ENCODE data around the gene EBPL.

Gene EBPL

DNA sequence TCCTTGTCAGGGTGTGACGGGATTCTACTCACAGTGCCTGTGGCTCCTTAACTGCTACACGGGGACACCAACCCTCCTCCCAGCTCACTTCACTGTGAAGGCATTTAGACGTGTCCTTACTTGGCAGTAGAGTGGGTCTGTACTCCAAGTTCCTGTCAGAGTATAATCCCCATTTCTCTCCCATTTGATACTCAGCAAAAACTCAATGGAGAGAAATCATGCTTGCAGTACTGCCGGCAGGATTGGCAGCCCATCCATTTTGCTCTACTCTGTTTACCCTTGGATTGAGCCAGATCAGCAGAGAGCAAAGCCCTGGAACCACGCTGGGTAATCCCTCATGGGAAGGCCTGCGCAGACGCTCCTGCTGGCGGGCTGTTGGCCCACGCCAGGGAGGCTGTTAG, 34.0 kb downstream of the EBPL start:
- H3K4me1 ChIP-seq (ENCODE audit: control insufficient read depth, insufficient read depth, low read length): no peaks in the 10 kb centered on the region
- H3K36me3 ChIP-seq (ENCODE audit: control insufficient read depth, insufficient read depth, low read length): no peaks in the 10 kb centered on the region
- no peak overlapping the region for H3K27ac ChIP-seq (ENCODE audit: low read depth, low read length)
- no peaks in the 10 kb centered on the region for H3K27me3 ChIP-seq (ENCODE audit: control insufficient read depth, insufficient read depth, low read length)
- no peak overlapping the region for H3K9ac ChIP-seq (ENCODE audit: low read length)
- no peak overlapping the region for H3K4me3 ChIP-seq (ENCODE audit: low read length)

DNA sequence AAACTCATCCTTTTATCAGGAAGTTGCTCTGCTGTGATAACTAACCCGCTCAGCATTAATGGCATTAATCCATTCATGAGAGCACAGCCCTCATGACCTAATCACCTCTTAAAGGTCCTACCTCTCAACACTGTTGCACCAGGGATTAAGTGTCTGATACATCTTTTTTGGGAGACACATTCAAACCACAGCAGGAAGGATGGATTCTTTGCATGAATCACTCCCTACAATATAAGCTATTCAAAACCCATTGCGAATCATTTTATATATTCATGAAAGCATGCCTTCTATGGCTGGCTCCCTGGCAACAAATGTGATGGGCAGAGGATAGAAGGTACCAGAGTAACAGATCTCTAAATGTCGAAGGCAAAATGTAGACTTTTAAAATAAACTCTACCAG, 35.4 kb downstream of the EBPL start:
- H3K27ac ChIP-seq (ENCODE audit: low read depth, low read length): no peak overlapping the region
- H3K4me3 ChIP-seq (ENCODE audit: low read length): no peak overlapping the region

DNA sequence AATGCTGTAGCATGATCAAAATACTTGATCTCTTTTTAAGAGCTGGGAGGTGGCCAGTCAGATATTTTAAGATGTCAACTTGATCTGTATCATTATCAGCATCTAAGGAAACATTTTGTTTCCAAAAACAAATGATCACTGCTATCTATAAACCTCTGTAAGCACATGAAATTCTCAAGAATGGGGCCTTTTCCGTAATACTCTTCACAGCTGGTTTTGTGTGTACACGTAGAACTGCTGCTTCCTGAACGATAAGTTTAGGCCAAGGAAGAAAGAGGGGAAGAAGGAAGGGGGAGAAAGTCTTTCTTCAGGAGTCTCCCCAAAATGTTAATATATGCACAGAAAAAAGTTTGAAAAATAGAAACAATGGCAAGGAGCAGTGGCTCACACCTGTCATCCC, 37.3 kb downstream of the EBPL start:
- Histone ChIP-seq H3K4me1 (ENCODE audit: control insufficient read depth, insufficient read depth, low read length) (no peaks in the 10 kb centered on the region), H3K36me3 (ENCODE audit: control insufficient read depth, insufficient read depth, low read length) (no peaks in the 10 kb centered on the region)

More for the DNA sequence above, 35.4 kb downstream of the EBPL start:
- no peaks in the 10 kb centered on the region for H3K27me3 ChIP-seq (ENCODE audit: control insufficient read depth, insufficient read depth, low read length)
- no peaks in the 10 kb centered on the region for H3K36me3 ChIP-seq (ENCODE audit: control insufficient read depth, insufficient read depth, low read length)
- no peaks in the 10 kb centered on the region for H3K4me1 ChIP-seq (ENCODE audit: control insufficient read depth, insufficient read depth, low read length)
- H3K9ac ChIP-seq (ENCODE audit: low read length): no peak overlapping the region

DNA sequence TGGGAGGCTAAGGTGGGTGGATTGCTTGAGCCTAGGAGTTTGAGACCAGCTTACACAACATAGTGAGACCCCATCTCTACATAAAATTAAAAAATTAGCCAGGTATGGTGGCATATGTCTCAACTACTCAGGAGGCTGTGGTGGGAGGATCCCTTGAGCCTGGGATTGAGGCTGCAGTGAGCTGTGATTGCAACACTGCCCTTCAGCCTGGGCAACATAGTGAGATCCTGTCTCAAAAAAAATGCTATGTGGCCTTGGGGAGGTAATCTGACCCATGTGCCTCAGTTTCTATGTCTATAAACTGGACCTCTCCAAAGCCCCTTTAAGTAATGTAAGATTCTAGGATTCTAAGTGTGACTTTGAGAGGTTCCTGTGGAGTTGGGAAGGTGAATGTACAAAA, 37.8 kb downstream of the EBPL start:
- no peaks in the 10 kb centered on the region for H3K36me3 ChIP-seq (ENCODE audit: control insufficient read depth, insufficient read depth, low read length)
- H3K4me3 ChIP-seq (ENCODE audit: low read length): no peak overlapping the region
- H3K27ac ChIP-seq (ENCODE audit: low read depth, low read length): no peak overlapping the region
- no peaks in the 10 kb centered on the region for H3K4me1 ChIP-seq (ENCODE audit: control insufficient read depth, insufficient read depth, low read length)
- H3K27me3 ChIP-seq (ENCODE audit: control insufficient read depth, insufficient read depth, low read length): no peaks in the 10 kb centered on the region
- no peak overlapping the region for H3K9ac ChIP-seq (ENCODE audit: low read length)

More for the DNA sequence above, 37.3 kb downstream of the EBPL start:
- Histone ChIP-seq H3K9ac (ENCODE audit: low read length) (no peak overlapping the region), H3K4me3 (ENCODE audit: low read length) (no peak overlapping the region), H3K27me3 (ENCODE audit: control insufficient read depth, insufficient read depth, low read length) (no peaks in the 10 kb centered on the region), H3K27ac (ENCODE audit: low read depth, low read length) (no peak overlapping the region)

DNA sequence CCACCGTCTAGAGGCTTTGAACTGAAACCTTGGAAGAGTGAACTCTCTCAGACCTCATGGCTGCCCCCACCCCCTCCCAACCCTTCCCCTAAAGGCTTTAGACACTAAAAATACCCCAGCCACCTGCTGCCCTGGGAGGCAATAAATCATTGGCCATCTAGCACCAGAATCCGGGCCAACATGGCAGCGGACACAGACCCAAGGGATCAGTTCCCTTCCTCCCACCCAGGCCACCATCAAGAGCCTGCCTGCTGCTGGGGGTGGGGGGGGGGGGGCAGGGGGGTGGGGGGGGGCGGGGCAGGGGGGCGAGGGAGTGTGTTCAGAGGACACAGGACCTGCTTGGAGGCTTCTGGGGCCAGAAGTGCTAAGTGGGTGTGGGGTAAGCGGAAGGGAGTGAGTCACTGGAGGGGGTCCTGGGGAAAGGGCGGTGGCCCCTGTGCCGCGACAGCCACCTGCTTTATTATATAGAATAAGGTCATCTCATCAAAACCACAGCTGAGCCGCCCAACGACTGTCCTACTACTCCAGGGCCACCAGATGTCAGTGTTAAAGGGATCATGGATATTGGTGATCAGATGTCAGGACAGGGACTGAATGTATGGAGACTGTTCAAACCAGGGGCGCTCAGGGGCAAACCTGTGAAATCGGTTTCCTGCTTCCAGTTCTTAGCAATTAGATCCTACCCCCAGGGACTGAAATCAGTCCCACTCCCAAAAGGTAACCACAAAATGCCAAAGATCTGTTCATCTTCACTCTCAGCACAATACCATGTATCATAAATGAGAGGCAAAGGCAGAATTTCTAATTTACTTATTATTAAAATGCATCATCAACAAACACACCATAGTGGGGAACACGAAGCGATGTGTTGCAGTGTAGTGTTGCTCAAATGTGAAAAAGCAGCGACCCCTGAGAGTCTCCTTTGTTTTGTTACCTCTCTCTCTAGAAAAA, 38.7 kb downstream of the EBPL start:
- Histone ChIP-seq H3K4me3 (ENCODE audit: low read length) (no peak overlapping the region), H3K9ac (ENCODE audit: low read length) (no peak overlapping the region), H3K27ac (ENCODE audit: low read depth, low read length) (no peak overlapping the region), H3K36me3 (ENCODE audit: control insufficient read depth, insufficient read depth, low read length) (no peaks in the 10 kb centered on the region), H3K27me3 (ENCODE audit: control insufficient read depth, insufficient read depth, low read length) (no peaks in the 10 kb centered on the region), H3K4me1 (ENCODE audit: control insufficient read depth, insufficient read depth, low read length) (no peaks in the 10 kb centered on the region)

DNA sequence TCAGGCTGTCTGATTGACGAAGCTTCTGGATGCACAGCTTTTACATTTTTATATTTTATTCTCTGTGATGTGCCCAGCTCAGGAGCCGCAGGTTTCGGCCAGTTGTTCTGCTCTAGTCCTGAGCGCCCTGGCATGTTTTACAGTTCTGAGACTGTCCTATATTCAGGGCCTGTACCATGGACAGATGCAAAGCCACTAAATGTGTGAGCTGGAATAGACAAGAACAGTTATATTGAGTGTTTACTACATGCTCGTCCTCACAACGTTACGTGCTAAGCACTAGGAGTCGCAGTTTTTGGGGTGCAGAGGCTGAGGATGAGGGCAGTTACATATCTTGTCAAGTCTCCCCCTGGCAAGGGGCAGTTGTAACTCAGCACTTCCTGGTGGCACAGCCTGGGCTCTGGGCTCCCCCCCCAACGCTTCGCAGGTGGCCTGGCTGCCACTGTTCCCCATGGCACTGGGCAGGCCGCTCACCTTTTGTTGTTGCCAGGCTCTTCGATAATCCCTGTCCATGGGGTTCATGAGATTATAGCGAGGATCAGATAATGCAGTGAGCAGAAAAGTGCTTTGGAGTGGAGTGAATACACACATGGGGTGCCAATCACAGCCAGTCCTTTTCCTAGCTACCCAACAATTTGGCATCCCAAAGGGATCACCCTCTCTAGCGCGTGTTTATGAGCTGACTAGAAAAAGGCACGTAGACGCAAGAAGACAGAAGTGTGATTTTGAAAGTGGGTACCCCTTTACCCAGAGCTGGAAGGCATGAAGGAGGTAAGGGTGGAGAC, 39.5 kb downstream of the EBPL start:
- Histone ChIP-seq H3K4me1 (ENCODE audit: control insufficient read depth, insufficient read depth, low read length) (no peaks in the 10 kb centered on the region), H3K36me3 (ENCODE audit: control insufficient read depth, insufficient read depth, low read length) (no peaks in the 10 kb centered on the region), H3K4me3 (ENCODE audit: low read length) (no peak overlapping the region), H3K27ac (ENCODE audit: low read depth, low read length) (no peak overlapping the region), H3K27me3 (ENCODE audit: control insufficient read depth, insufficient read depth, low read length) (no peaks in the 10 kb centered on the region), H3K9ac (ENCODE audit: low read length) (no peak overlapping the region)

DNA sequence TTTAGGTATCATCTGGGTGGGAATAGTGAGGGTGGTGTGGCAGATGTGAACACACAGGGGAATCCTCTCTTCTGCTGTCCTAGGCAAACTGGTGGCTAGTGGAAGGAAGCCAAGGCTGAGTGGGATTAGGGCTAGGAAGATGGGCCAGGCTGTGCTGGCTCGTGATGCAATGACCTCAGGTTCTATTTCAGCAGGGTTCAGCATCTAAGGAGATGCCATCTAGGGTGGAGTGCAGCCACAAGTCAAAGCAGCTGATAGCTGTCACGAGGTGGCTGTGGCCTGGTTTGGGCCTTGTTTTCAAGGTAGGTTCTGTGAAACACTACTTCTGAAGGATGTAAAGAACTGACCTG, 41.3 kb downstream of the EBPL start:
- H3K27ac ChIP-seq (ENCODE audit: low read depth, low read length): no peak overlapping the region
- no peaks in the 10 kb centered on the region for H3K36me3 ChIP-seq (ENCODE audit: control insufficient read depth, insufficient read depth, low read length)
- no peak overlapping the region for H3K9ac ChIP-seq (ENCODE audit: low read length)
- H3K27me3 ChIP-seq (ENCODE audit: control insufficient read depth, insufficient read depth, low read length): no peaks in the 10 kb centered on the region
- no peak overlapping the region for H3K4me3 ChIP-seq (ENCODE audit: low read length)
- no peaks in the 10 kb centered on the region for H3K4me1 ChIP-seq (ENCODE audit: control insufficient read depth, insufficient read depth, low read length)

DNA sequence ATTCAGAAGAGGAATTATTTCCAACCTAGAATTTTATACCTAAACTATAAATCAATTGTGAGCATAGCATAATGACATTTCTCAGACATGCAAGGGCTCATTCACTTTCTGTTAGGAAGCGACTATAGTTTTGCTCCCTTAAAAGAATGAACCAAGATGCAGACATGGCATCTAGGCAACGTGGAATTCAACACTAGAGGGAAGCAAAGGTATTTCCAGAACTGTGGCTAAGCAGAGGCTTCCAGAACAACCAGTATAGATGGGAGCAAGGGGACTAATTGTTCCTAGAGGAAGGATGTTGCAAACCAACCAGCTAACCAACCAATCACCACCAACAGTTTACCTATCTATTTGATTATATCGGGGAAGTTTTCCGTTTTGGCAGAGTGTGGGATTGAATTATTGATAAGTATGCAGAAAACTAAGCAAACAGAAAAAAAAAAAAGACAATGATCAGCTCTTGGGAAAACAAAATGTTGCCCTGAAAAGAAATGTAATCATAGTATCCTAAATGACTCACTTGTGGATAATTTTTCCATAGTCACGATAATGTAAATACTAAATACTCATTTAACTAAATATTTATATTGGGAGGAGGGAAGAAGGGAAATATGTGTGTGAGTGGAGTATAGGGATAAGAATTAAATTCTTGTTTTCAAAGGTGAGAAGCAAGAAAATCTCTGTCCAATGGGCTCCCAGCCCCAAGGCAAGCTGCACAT, 41.9 kb downstream of the EBPL start:
- Histone ChIP-seq H3K4me3 (ENCODE audit: low read length) (no peak overlapping the region), H3K27ac (ENCODE audit: low read depth, low read length) (no peak overlapping the region), H3K36me3 (ENCODE audit: control insufficient read depth, insufficient read depth, low read length) (no peaks in the 10 kb centered on the region), H3K27me3 (ENCODE audit: control insufficient read depth, insufficient read depth, low read length) (no peaks in the 10 kb centered on the region), H3K9ac (ENCODE audit: low read length) (no peak overlapping the region), H3K4me1 (ENCODE audit: control insufficient read depth, insufficient read depth, low read length) (no peaks in the 10 kb centered on the region)

DNA sequence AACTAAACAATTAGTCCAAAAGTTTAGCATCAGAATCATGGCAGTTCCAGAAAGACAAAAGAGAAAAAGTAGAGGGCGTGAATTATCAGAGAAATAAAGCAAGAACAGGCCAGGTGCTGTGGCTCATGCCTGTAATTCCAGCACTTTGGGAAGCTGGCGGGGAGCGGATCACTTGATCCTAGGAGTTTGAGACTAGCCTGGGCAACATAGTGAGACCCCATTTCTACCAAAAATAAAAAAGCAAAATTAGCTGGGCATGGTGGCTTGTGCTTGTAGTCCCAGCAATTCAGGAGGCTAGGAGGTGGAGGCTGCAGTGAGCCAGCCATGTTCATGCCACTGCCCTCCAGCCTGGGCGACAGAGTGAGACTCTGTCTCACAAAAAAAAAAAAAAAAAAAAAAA, 44.6 kb downstream of the EBPL start:
- no peaks in the 10 kb centered on the region for H3K36me3 ChIP-seq (ENCODE audit: control insufficient read depth, insufficient read depth, low read length)

DNA sequence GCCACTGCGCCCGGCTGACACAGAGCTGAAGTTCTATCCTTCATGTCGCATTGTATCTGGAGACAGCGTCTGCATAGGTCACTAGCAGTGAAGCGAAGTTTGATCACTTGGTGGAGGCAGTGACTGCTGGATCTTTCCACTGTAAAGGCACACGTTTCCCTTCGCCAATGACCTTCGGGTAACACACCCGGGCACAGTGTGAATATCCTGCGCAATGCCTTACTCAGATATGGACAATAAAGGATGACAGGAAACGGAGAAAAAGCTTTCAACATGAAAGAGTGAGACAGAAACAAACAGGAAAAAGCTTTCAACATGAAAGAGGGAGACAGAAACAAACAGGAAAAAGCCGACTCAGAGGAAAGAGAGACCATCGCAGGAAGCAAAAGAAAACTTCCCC, 45.8 kb downstream of the EBPL start:
- Histone ChIP-seq H3K27me3 (ENCODE audit: control insufficient read depth, insufficient read depth, low read length) (no peaks in the 10 kb centered on the region), H3K4me3 (ENCODE audit: low read length) (no peak overlapping the region), H3K9ac (ENCODE audit: low read length) (no peak overlapping the region), H3K4me1 (ENCODE audit: control insufficient read depth, insufficient read depth, low read length) (no peaks in the 10 kb centered on the region), H3K27ac (ENCODE audit: low read depth, low read length) (no peak overlapping the region), H3K36me3 (ENCODE audit: control insufficient read depth, insufficient read depth, low read length) (no peaks in the 10 kb centered on the region)

More for the DNA sequence above, 44.6 kb downstream of the EBPL start:
- Histone ChIP-seq H3K4me3 (ENCODE audit: low read length) (no peak overlapping the region), H3K4me1 (ENCODE audit: control insufficient read depth, insufficient read depth, low read length) (no peaks in the 10 kb centered on the region), H3K9ac (ENCODE audit: low read length) (no peak overlapping the region), H3K27me3 (ENCODE audit: control insufficient read depth, insufficient read depth, low read length) (no peaks in the 10 kb centered on the region), H3K27ac (ENCODE audit: low read depth, low read length) (no peak overlapping the region)

DNA sequence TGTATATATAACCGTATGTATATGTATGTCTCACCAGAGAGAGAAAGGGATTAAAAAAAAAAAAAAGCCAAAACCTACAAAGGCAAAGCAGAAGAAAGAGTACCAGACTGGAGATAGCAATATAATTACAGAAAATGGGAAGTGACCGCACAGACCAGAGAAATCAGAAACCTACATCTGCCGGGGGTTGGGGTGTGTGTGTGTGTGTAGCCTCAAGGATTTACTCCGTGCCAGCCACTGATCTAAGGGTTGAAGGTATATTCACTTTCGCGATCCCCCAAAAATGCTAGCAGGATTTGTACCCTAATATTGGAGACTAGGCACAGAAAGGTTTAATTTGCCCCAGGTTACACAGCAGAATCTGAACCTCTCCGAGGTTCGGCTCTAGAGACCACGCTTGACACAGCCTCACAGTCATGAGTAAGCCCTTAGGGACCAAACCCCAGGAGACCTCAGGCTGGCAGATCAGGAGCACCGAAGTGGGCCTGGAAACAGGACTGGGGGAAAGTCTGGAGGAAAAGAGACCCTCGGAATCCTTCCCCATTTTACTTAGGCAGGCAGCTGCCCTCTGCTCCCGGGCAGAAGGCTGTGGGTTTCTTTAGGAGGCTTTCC, 48.1 kb downstream of the EBPL start:
- Histone ChIP-seq H3K36me3 (ENCODE audit: control insufficient read depth, insufficient read depth, low read length) (no peaks in the 10 kb centered on the region), H3K27me3 (ENCODE audit: control insufficient read depth, insufficient read depth, low read length) (no peaks in the 10 kb centered on the region), H3K4me1 (ENCODE audit: control insufficient read depth, insufficient read depth, low read length) (no peaks in the 10 kb centered on the region), H3K9ac (ENCODE audit: low read length) (no peak overlapping the region), H3K4me3 (ENCODE audit: low read length) (no peak overlapping the region), H3K27ac (ENCODE audit: low read depth, low read length) (no peak overlapping the region)

DNA sequence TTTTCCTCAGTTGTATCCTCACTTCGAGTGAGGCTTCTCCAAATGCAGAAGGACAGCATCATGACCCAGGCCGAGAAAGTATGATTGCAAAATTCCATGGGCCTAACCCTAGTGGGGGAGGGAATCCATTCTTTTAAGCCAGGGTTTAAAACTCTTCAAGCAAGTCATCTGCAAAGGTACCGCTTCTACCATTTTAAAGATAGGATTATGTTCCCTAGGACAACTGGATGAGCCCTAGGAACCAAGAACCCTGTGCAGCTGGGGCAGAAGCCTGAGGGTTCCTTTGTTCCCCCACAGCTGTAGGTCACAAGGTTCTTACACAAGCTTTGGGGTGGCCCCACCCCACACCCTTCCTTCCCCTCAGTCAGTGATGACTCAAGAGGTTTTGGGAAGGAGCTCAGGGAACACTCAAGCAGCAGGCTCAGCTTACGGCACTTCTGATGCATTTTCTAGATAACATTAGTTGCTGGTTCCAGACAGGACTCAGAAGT, 49.4 kb downstream of the EBPL start:
- Histone ChIP-seq H3K27ac (ENCODE audit: low read depth, low read length) (no peak overlapping the region), H3K4me1 (ENCODE audit: control insufficient read depth, insufficient read depth, low read length) (no peaks in the 10 kb centered on the region), H3K36me3 (ENCODE audit: control insufficient read depth, insufficient read depth, low read length) (no peaks in the 10 kb centered on the region), H3K9ac (ENCODE audit: low read length) (no peak overlapping the region), H3K27me3 (ENCODE audit: control insufficient read depth, insufficient read depth, low read length) (no peaks in the 10 kb centered on the region), H3K4me3 (ENCODE audit: low read length) (no peak overlapping the region)

Data from rectal smooth muscle tissue (tissue), 1 donor.